H1 (cell line): ENCODE measurements around the gene GPRIN3. TPM values are rescaled to one million over a fixed set of nuclear protein-coding genes. Genes with fewer than 3 reads are reported as not detected.

Experiments used
- CEBPB ChIP-seq: IDR thresholded peaks from 2 replicates; pipeline ENCODE4 v1.6.1; 2012; ENCODE audit warnings: low read depth, low read length
- CHD7 ChIP-seq: fragments of 300-600 bp; sonication (generic); IDR thresholded peaks from 2 replicates; pipeline ENCODE4 v1.7.1; 2012; ENCODE audit warnings: low read length, moderate library complexity, mild to moderate bottlenecking, inconsistent platforms; ENCODE audit not compliant: insufficient replicate concordance
- KDM1A ChIP-seq: fragments of 200-600, 300-600 bp; sonication (generic); IDR thresholded peaks from 2 replicates; pipeline ENCODE4 v1.7.1; 2016; ENCODE audit warnings: mild to moderate bottlenecking, low read length, borderline replicate concordance
- TEAD4 ChIP-seq: IDR thresholded peaks from 2 replicates; pipeline ENCODE4 v1.6.1; 2012; ENCODE audit warnings: low read depth, low read length, inconsistent platforms, mixed read lengths
- YY1 ChIP-seq: IDR thresholded peaks from 2 replicates; pipeline ENCODE4 v1.6.1; 2011; ENCODE audit warnings: low read depth, mild to moderate bottlenecking, low read length
- polyA plus RNA-seq, 7 experiments: library from polyadenylated mRNA; depleted of rRNA in 3 of 7; stranded (reverse) in 5 of 7; unstranded in 2 of 7; fragments of >200 nt in 5 of 7; fragments of 200-250 nt in 2 of 7; gene quantifications; 1 replicate in 5 of 7; 2 replicates in 1 of 7; 4 replicates in 1 of 7; pipeline versions ENCODE4 v1.2.1 to v1.2.3, GENCODE V29; 2011 to 2013; ENCODE audit warnings: missing spikeins in 2 of 7, mixed read lengths in 2 of 7
- total RNA-seq: library from RNA; stranded (reverse); fragmentation: NEBNext Ultra II Directional; extraction: Animal tissue kit (Norgen Biotek cat#: 25700); gene quantifications from 2 replicates; pipeline ENCODE4 v1.2.1, GENCODE V29; 2021

The GPRIN3 gene
- total and polyA plus RNA-seq, 2 of the 8 experiments (the other 6 are each of a cell fraction or from before 2014, with no cell fraction given): 0.17 to 1.4 TPM

- TF ChIP-seq CHD7 (no peak), YY1 (no peak), CEBPB (no peak), TEAD4 (no peak), KDM1A (no peak)
These were observed 44.3 kb downstream of the GPRIN3 start (continued) for GRCh38 chr4:89263265-89263664.
